ENCODE measurements around the gene IL31.

IL31 gene

GRCh38 chr12:122155705-122156104 lies 18.3 kb downstream of the IL31 start:
- no peak for DNase-seq (ENCODE audit: low spot score)

DNA sequence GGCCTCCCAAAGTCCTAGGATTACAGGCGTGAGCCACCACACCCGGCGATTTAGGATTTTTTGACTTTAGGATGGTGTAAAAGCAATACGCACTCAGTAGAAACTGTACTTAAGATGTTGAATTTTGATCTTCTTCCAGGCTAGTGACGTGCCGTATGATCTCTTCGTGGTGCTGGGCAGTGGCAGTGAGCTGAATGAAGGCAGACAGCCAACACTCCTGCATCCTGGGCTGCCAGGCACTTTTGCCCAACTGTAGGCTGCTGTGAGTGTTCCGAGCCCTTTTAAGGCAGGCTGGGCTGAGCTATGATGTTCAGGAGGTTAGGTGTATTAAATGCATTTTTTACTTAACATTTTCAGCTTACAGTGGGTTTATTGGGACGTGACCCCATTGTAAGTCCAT lies 21.3 kb downstream of the IL31 start:
- no peak for DNase-seq (ENCODE audit: low spot score)

GRCh38 chr12:122150127-122150681 lies 23.8 kb downstream of the IL31 start:
- no peak for DNase-seq (ENCODE audit: low spot score)

GRCh38 chr12:122148657-122149056 lies 25.4 kb downstream of the IL31 start:
- no peak for DNase-seq (ENCODE audit: low spot score)

DNA sequence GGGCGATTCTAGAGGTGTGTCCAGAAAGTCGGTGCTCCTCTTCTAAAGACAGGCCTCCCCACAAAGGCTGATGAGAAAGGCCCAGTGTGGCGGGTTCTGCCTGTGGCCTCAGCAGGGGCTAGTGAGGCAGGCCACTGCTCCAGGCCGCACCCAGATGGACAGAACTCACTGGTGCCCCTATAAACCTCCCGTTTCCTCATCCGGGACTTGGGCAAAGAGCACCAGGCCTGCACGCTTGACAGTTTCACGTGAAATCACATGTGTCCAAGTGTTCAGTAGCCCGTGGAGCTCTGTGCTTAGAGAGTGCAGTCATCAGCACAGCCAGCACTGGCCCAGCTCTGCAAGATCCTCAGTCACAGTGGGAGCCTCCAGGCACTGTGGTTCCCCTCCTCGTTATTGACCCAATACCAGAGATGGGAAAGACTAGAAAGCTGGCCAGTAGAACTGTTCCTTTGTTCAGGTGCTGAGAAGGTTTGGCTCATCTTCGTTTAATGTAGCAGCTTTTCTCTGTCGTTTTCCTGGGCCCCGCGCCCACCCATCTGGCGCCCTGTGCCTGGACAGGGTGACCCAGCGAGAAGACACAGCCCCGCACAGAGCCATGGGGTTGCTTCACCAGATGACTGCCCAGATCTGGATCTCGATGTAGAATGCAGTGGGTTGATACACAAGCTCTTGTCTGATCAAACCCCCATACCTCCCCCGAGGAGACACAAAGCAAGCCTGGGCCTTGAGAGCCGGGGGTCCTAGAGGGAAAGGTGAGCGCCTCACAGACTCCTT lies 26.3 kb downstream of the IL31 start:
- no peak for DNase-seq (ENCODE audit: low spot score)

- DNase-seq (ENCODE audit: low spot score) = no peak
Observed at GRCh38 chr12:122145505-122146330, 28.3 kb downstream of the IL31 start.

GRCh38 chr12:122144885-122145284 lies 29.1 kb downstream of the IL31 start:
- no peak for DNase-seq (ENCODE audit: low spot score)

- no peak for DNase-seq (ENCODE audit: low spot score)
Observed at GRCh38 chr12:122142857-122143256, 31.2 kb downstream of the IL31 start.

- DNase-seq (ENCODE audit: low spot score) = no peak
Observed at GRCh38 chr12:122141911-122142725, 31.9 kb downstream of the IL31 start.

DNA sequence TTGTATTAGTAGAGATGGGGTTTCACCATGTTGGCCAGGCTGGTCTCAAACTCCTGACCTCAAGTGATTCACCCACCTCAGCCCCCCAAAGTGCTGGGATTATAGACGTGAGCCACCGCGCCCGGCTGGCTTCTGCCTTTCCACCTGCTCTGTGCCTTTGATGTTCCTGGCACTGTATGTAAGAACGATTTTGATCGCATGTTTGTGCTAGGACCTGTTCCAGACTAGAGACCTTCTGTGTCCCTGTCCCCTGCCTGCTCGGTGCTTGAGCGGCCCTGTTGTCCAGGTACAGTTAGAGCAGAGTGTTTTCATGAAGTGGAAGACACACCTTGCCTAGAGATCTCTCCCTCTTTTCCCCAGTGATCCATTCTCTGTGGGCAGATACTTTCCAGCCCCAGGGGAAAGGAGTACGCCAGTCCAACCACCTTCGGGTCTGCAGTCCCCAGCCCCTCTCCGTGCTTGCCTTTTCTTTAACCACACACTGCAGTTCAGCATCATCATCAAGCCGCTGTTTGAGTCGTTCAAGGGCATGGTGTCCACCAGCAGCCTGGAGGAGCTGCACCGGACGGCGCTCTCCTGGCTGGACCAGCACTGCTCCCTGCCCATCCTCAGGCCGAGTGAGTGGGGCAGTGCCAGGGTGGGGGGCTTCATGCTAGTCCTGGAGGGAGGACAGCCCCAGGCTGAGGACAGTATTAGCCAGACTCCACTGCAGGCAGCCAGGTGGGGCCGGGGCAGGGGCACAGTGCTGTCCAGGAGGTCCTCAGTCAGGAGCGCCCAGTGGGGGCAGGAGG lies 33.4 kb downstream of the IL31 start:
- DNase-seq (ENCODE audit: low spot score) = no peak

- no peak for DNase-seq (ENCODE audit: low spot score)
Observed at GRCh38 chr12:122139941-122140340, 34.1 kb downstream of the IL31 start.

- DNase-seq (ENCODE audit: low spot score) = no peak
Observed at GRCh38 chr12:122139266-122139665, 34.8 kb downstream of the IL31 start.

DNA sequence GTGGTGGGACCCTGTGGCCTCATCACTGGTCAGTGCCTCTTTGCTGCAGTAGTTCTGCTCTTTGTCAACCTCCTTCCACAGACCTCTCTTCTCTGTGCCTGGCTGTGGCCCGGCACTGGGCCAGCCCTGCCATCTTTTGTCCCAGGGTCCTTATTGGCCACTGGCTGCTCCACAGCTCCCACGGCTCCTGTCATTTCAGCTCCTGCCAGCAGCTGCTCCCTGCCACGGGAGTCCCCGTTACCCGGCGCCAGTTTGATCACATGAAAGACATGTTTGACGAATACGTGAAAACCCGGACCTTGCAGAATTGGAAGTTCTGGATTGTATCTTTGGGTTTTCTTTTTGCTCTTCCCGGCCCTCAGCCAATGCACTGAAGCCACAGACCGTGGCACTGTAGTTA lies 35.4 kb downstream of the IL31 start:
- DNase-seq (ENCODE audit: low spot score) = no peak

- DNase-seq (ENCODE audit: low spot score) = no peak
Observed at GRCh38 chr12:122138181-122138580, 35.8 kb downstream of the IL31 start.

DNA sequence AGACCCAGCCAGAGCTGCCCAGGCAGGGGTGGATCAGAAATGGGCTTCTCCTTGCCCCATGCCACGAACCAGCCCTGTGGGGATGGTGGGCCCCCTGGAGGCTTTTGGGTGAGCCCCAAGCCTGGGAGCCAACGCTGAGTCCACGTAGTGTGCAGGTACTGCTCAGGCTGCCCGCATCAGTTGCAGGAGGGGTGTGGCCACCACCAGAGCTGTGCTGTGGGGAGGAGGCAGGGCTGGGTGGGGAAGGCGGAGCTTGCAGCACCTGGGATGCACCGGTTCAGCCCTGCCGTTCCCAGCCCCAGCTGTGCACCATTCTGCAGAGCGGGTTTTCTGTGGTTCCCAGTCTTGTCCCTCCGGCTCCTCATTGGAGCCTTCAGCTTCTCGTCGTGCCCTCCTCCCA lies 36.3 kb downstream of the IL31 start:
- no peak for DNase-seq (ENCODE audit: low spot score)

- no peak for DNase-seq (ENCODE audit: low spot score)
Observed at GRCh38 chr12:122137229-122137628, 36.8 kb downstream of the IL31 start.

DNA sequence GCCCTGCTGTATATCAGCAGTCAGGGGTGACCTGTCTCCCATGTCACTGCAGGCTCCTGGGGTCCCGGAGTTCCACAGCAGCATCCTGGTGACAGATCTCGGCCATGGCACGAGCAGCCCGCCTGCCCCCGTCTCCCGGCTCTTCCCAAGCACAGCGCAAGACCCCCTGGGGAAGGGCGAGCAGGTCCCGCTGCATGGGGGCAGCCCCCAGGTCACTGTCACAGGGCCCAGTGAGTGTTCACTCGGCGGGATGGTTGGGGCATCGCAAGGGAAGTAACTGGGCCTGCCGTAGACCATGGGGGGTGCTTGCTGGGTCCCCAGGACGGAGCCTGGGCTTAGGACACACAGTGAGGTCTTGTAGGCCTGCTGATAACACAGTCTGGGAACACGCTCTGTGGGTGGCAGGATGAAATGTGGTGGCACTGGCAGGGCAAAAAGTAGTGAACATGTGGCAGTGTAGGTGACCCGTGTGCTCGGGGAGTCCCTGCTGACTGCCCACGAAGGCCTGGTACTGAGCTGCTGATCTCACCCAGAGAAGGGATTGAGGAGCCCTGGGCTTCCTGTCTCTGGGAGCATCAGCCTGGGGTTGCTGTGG lies 38.5 kb downstream of the IL31 start:
- DNase-seq (ENCODE audit: low spot score) = no peak

DNA sequence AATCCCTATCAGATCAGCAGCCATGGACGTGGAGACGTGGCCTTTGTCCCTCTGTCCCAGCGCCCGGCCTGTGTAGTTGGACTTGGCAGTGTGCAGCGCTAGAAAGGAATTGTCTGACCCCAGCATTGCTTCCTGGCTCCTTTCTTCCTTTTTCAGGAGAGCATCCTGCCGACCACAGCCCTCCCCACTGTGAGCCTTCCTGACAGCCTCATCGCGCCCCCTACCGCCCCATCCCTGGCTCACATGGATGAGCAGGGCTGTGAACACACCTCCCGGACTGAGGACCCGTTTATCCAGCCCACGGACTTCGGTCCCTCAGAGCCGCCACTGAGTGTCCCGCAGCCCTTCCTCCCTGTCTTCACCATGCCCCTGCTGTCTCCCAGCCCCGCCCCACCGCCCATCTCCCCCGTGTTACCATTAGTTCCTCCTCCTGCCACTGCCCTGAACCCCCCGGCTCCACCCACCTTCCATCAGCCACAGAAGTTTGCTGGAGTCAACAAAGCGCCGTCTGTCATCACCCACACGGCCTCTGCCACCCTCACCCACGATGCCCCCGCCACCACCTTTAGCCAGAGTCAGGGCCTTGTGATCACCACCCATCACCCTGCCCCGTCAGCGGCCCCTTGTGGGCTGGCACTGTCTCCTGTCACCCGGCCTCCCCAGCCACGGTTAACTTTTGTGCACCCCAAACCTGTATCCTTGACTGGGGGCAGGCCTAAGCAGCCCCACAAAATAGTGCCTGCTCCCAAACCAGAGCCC lies 40.6 kb downstream of the IL31 start:
- DNase-seq (ENCODE audit: low spot score) = no peak

DNA sequence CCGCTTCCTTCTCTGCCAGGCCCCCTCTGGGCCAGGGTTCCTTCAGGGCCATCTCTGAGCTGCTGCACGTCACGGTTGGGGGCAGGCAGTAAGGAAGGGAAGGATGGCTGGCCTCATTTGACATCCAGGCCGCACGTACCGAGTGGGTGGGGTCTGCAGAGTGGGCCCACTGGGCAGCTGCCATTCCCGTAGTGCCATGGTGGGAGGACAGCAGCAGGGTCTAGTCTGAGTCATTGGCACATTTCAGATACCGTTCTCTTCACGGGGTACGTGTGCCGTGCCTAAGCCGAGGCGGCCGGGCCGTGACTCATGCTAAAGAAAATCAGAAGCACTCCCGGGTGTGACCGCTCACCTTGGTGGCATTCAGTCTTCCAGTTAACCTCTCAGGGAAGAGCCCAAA lies 43.9 kb downstream of the IL31 start:
- DNase-seq (ENCODE audit: low spot score) = no peak

- no peak for DNase-seq (ENCODE audit: low spot score)
Observed at GRCh38 chr12:122129131-122129530, 44.9 kb downstream of the IL31 start.
